Testis (tissue), 3 donors: ENCODE data around the gene XXYLT1. TPM values are rescaled to one million over a fixed set of nuclear protein-coding genes. Genes with fewer than 3 reads are reported as not detected.
"Not testable (repeated sequence)": the region's sequence is repeated elsewhere in the genome, so short reads cannot be mapped to it uniquely, and the experiment has no call there.

Experiments used
- DNase-seq: peaks from one replicate; pipeline ENCODE4 v3.0.0-alpha.2; 2019
- H3K27ac ChIP-seq, 2 donors: fragments of 200-600 bp; sonication (generic); one replicate each; pipeline ENCODE4 v1.5.1; 2019
- H3K27me3 ChIP-seq: fragments of 200-600 bp; sonication (generic); one replicate; pipeline ENCODE4 v1.5.1; 2019
- H3K36me3 ChIP-seq: fragments of 200-600 bp; sonication (generic); one replicate; pipeline ENCODE4 v1.5.1; 2017; ENCODE audit warnings: low read depth; ENCODE audit errors: missing control alignments
- H3K4me1 ChIP-seq: fragments of 200-600 bp; sonication (generic); one replicate; pipeline ENCODE4 v1.5.1; 2019
- H3K4me3 ChIP-seq, 2 donors: fragments of 200-600 bp; sonication (generic); one replicate each; pipeline ENCODE4 v1.5.1; 2017 to 2019
- H3K9me3 ChIP-seq: fragments of 200-600 bp; sonication (generic); one replicate; pipeline ENCODE4 v1.5.1; 2017
- CTCF ChIP-seq, 3 experiments: fragments of 450-650 bp in 2 of 3; fragments of 200-600 bp in 1 of 3; sonication (generic) in 1 of 3; IDR thresholded peaks; one replicate each; pipeline ENCODE4 v1.5.1; 2016 to 2019; ENCODE audit warnings: antibody characterized with exemption in 3 of 3, mild to moderate bottlenecking in 2 of 3, moderate library complexity in 1 of 3
- POLR2A ChIP-seq: fragments of 450-650 bp; IDR thresholded peaks from one replicate; pipeline ENCODE4 v1.6.1; 2017; ENCODE audit warnings: antibody characterized with exemption, mild to moderate bottlenecking, moderate library complexity
- WGBS, 2 donors: methylation state at CpG; one replicate each; pipeline ENCODE4 v1.1.5; 2018; 5-methylcytosine and 5-hydroxymethylcytosine counted together
- intact Hi-C: fragments of 100-400 bp; cut with DNase I; formaldehyde crosslinking; loops from one replicate; pipeline ENCODE4 v1.15.1; 2023; ENCODE audit warnings: low total_unique reads
- polyA plus RNA-seq: library from polyadenylated mRNA; stranded (reverse); fragments of 350-450 nt; fragmentation: Illumina TruSeq; extraction: RNeasy Lipid Tissue Mini Kit (QIAGEN cat#74804); gene quantifications from one replicate; pipeline ENCODE4 v1.2.3, GENCODE V29; 2014; ENCODE audit warnings: low read depth, low replicate concordance; ENCODE audit not compliant: insufficient read depth
- total RNA-seq, 2 donors: library from RNA; depleted of rRNA; stranded (reverse); fragments of >200 nt; gene quantifications; one replicate each; pipeline ENCODE4 v1.2.3, GENCODE V29; 2016

Gene XXYLT1
- total and polyA plus RNA-seq, 3 donors from 2014 or later: 7.2 to 12.5 (median 11.1) TPM

GRCh38 chr3:195221876-195222617, 48.9 kb downstream of the XXYLT1 start:
- DNase-seq: no peak
- H3K27me3 ChIP-seq: no peaks in the 10 kb centered on the region
- intact Hi-C loops: no loop called here
- H3K27ac ChIP-seq: peak overlapping the region in 1 of 2 donors; percentile 73
- peaks cover 19% of the 10 kb centered on the region for H3K4me1 ChIP-seq
- 91 to 93% methylated on average over 11 to 15 of the region's 15 CpGs for WGBS, 2 donors
- TF ChIP-seq CTCF (IDR thresholded peaks at IDR 0.05) (no peak), POLR2A (no peak)
- H3K4me3 ChIP-seq: no peak overlapping the region
- no peaks in the 10 kb centered on the region for H3K36me3 ChIP-seq
- no peaks in the 10 kb centered on the region for H3K9me3 ChIP-seq

GRCh38 chr3:195221015-195221853, 49.7 kb downstream of the XXYLT1 start:
- WGBS, 2 donors: 64 to 74% methylated on average over 7 to 9 of the region's 9 CpGs
- peak; percentile 61 for DNase-seq

GRCh38 chr3:195219351-195220230, 51.4 kb downstream of the XXYLT1 start:
- Histone ChIP-seq H3K27me3 (no peaks in the 10 kb centered on the region), H3K36me3 (no peaks in the 10 kb centered on the region), H3K4me1 (peaks cover 19% of the 10 kb centered on the region), H3K27ac (no peak overlapping the region), H3K9me3 (no peaks in the 10 kb centered on the region), H3K4me3 (no peak overlapping the region)
- 77% methylated on average over 8 of the region's 8 CpGs for WGBS, 2 donors
- no peak for TF ChIP-seq CTCF (IDR thresholded peaks at IDR 0.05)
- TF ChIP-seq POLR2A: no peak
- no peak for DNase-seq
- intact Hi-C loops: no loop called here

More at GRCh38 chr3:195221015-195221853, 49.7 kb downstream of the XXYLT1 start:
- peaks cover 19% of the 10 kb centered on the region for H3K4me1 ChIP-seq
- H3K27ac ChIP-seq: peak overlapping the region in 1 of 2 donors; percentile 73
- no peak overlapping the region for H3K4me3 ChIP-seq
- H3K9me3 ChIP-seq: no peaks in the 10 kb centered on the region
- TF ChIP-seq CTCF (IDR thresholded peaks at IDR 0.05): no peak
- TF ChIP-seq POLR2A: no peak
- intact Hi-C loops: no loop called here
- no peaks in the 10 kb centered on the region for H3K27me3 ChIP-seq
- no peaks in the 10 kb centered on the region for H3K36me3 ChIP-seq

- H3K4me1 ChIP-seq: peaks cover 19% of the 10 kb centered on the region
- H3K4me3 ChIP-seq, H3K9me3 ChIP-seq, H3K27me3 ChIP-seq, intact Hi-C loops, H3K36me3 ChIP-seq, DNase-seq, H3K27ac ChIP-seq: not testable (repeated sequence)
- 94 to 95% methylated on average over 4 to 5 of the region's 5 CpGs for WGBS, 2 donors
Measured at GRCh38 chr3:195218331-195218730, 52.6 kb downstream of the XXYLT1 start.

GRCh38 chr3:195215576-195215975, 55.4 kb downstream of the XXYLT1 start:
- H3K27me3 ChIP-seq, H3K4me1 ChIP-seq, H3K4me3 ChIP-seq, intact Hi-C loops, H3K9me3 ChIP-seq, DNase-seq, H3K36me3 ChIP-seq, H3K27ac ChIP-seq: not testable (repeated sequence)
- WGBS, 2 donors: 88 to 96% methylated on average over 2 of the region's 2 CpGs
